Stimulated activated CD8-positive, alpha-beta memory T cell treated with anti-CD3 and anti-CD28 coated beads, Interleukin-4, amount 100 ng/mL, for 4 hours (primary cell): ENCODE data around the gene PALM3.
"Not testable (repeated sequence)": the region's sequence is repeated elsewhere in the genome, so short reads cannot be mapped to it uniquely, and the experiment has no call there.

Source experiments
- DNase-seq, 2 donors: peaks; one replicate each; pipeline ENCODE4 v3.0.0-alpha.2; 2020; ENCODE audit warnings: low read depth in 2 of 2, low spot score in 1 of 2

The PALM3 gene

GRCh38 chr19:14033946-14034345 is 27.9 kb downstream of the PALM3 start:
- no peak for DNase-seq

GRCh38 chr19:14031719-14032480 is 30.0 kb downstream of the PALM3 start, which contains the start of gene IL27RA:
Gene IL27RA, plus strand, starts transcription at chr19:14031762. Its CDS starts 111 bp downstream, at chr19:14031873.
- peak; percentile 34 to 64 for DNase-seq

- DNase-seq: peak; percentile 74 to 77
Measured at GRCh38 chr19:14030997-14031718, 30.7 kb downstream of the PALM3 start.

DNA sequence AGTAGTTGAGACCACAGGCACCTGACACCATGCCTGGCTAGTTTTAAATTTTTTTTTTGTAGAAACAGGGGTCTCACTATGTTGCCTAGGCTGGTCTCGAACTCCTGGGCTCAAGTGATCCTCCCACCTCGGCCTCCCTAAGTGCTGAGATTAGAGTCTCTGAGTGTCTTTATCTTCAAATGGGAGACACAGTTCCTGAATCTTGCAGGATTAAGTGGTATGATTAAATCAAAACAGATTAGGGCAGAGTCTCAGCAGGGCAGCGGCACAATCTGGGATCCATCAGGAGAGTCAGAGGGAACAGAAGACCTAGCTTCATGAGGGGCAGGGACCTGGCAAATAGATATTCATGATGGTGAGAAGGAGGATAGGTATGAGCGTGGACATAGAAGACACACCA is 33.0 kb downstream of the PALM3 start:
- DNase-seq: no peak

- no peak for DNase-seq
Measured at GRCh38 chr19:14027856-14028450, 33.9 kb downstream of the PALM3 start, which contains the start of gene RLN3. Gene RLN3, plus strand, starts transcription at chr19:14028148. Its CDS starts 57 bp downstream, at chr19:14028205.

- not testable (repeated sequence) for DNase-seq
Measured at GRCh38 chr19:14026652-14027192, 35.2 kb downstream of the PALM3 start.

- no peak for DNase-seq
Measured at GRCh38 chr19:14023404-14024235, 38.3 kb downstream of the PALM3 start.

DNA sequence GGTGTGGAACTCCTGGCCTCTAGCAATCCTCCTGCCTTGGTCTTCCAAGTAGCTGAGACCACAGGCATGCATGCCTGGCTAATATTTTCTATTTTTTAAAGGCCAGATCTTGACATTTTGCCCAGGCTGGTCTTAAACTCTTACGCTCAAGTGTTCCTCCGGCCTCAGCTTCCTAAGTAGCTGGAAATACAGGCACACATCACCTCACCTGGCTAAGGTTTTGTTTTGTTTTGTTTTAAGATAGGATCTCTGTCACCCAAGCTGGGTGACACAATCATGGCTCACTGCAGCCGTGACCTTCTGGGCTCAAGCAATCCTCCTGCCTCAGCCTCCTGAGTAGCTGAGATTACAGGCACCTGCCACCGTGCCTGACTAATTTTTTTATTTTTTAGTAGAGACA is 39.4 kb downstream of the PALM3 start:
- no peak for DNase-seq

- DNase-seq: no peak
Measured at GRCh38 chr19:14021474-14021873, 40.4 kb downstream of the PALM3 start.

- DNase-seq: not testable (repeated sequence)
Measured at GRCh38 chr19:14019739-14020138, 42.1 kb downstream of the PALM3 start.

DNA sequence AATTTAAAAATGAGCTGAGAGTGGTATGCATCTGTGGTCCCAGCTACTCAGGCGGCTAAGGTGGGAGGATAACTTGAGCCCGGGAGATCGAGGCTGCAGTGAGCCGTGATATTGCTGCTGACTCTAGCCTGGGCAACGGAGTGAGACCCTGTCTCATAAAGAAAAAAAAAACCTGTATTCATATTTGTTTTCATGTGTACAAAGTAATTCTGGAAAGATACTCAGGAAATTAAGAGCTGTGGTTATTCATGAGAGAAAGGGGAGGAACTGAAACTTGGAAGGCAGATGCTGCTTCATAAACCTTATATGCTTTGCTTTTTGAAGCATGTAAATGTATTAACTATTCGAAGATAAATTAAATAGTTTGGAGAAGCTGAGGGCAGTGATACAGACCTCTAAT is 42.8 kb downstream of the PALM3 start:
- DNase-seq: no peak

- no peak for DNase-seq
Measured at GRCh38 chr19:14015524-14016035, 46.3 kb downstream of the PALM3 start.

GRCh38 chr19:14012378-14012915 is 49.4 kb downstream of the PALM3 start:
- DNase-seq: no peak

- DNase-seq: no peak
Measured at GRCh38 chr19:14006766-14007562, 54.9 kb downstream of the PALM3 start.

DNA sequence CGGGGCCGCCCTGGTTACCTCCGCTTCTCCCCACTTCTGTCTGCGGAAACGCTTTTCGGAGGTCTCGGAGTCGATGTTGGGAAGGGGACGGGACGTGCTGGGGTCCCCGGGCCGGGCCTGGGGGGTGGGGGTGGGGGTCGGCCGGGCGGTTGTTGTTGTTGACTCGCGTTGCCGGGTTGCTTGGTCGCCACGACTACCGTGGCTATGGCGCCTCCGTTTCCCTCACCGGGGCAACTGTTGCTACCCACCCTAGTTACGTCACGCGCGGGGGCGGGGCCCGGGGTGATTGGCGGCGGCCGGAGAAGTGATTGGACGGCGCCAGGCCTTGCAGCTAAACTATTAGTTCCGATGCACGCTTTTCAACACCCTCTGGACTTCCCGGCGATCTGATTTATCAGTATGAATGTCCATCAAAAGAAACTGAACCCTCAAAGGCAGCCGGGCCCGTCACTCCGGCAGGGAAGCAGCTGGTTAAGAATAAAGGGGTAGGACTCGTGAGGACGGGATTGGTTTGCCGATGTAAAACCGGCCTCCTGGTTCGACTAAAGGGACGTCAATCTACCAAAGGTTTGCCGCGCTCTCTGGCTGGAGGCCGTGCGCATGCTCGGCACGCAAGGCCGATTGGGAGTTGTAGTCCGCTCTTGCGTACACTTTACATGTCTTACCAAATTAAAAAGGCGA is 55.7 kb downstream of the PALM3 start, which contains the start of gene RFX1:
Gene RFX1 (minus strand): TSS at position 236 of the 681 bp plus-strand sequence. CDS start 12,477 bp downstream, outside the sequence.
- peak; percentile 99 to 100 for DNase-seq

GRCh38 chr19:14005349-14006084 is 56.4 kb downstream of the PALM3 start:
- DNase-seq: peak; percentile 83 to 86

DNA sequence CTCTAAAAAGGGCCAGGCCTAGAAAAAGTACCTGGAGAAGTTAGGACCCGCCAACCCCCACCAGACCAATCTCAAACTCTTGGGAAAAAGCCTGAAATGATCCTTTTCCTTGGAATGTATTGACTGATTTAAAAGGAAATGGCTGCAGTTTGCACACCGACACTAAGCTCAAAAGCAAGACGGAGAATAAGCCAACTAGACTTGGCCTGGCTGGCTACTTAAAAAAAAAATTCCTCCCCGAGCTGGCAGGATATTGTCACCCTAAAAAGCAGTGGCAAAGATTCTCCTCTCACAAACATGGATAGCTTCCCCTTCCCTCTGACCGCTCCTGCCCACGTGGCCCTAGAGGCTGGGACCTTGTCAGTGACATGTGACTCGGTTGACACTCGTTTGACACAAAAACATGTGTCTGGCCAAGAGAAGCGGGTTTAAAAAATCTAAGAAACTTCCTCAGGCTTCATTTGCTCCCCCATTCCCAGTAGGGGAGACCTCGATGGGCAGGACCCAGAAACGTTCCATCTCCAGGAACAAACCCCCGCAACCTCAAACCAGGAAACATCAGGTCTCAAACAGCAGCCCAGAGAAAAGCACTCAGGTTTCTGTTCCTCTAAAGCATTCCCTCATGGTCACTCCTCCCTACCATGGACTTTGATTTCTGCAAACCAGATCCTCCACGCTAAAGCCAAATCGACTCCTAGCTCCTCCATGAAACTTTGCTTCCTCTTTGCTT is 57.1 kb downstream of the PALM3 start:
- DNase-seq: no peak
